Body of pancreas (tissue), 4 donors: ENCODE data around the gene KCNG4. TPM values are rescaled to one million over a fixed set of nuclear protein-coding genes. Genes with fewer than 3 reads are reported as not detected.

Experiments
- ATAC-seq: fragments of 150-250 bp; one replicate; pipeline ENCODE4 v1.9.1; 2016
- DNase-seq, 4 donors: peaks; one replicate each; pipeline ENCODE4 v3.0.0-alpha.2; 2019
- H3K27ac ChIP-seq, 4 donors: fragments of 200-600 bp; sonication (generic); 1 replicate in 3 of 4; 2 replicates in 1 of 4; pipeline versions ENCODE4 v1.5.1 to v1.6.1; 2016 to 2019; ENCODE audit warnings: mild to moderate bottlenecking in 1 of 4, mixed read lengths in 1 of 4, moderate library complexity in 1 of 4
- H3K27me3 ChIP-seq, 2 donors: fragments of 200-600 bp; sonication (generic); one replicate each; pipeline ENCODE4 v1.6.0; 2016; ENCODE audit warnings: mild to moderate bottlenecking in 1 of 2
- H3K36me3 ChIP-seq, 2 donors: fragments of 200-600 bp; sonication (generic); replicated peaks in 1 of 2; 2 replicates each; pipeline ENCODE4 v1.5.1; 2016; ENCODE audit warnings: low read depth in 2 of 2; ENCODE audit not compliant: insufficient read depth in 1 of 2
- H3K4me1 ChIP-seq: fragments of 200-600 bp; sonication (generic); one replicate; pipeline ENCODE4 v1.6.0; 2016
- H3K4me3 ChIP-seq, 2 donors: fragments of 200-600 bp; sonication (generic); 1 replicate in 1 of 2; 2 replicates in 1 of 2; pipeline ENCODE4 v1.5.1; 2016 to 2019
- H3K9me3 ChIP-seq, 3 donors: fragments of 200-600 bp; sonication (generic); 1 replicate in 2 of 3; 2 replicates in 1 of 3; pipeline ENCODE4 v1.5.1; 2016
- POLR2A ChIP-seq, 3 donors: fragments of 450-650 bp; IDR thresholded peaks; one replicate each; pipeline ENCODE4 v1.6.1; 2016; ENCODE audit warnings: antibody characterized with exemption in 3 of 3, mild to moderate bottlenecking in 2 of 3
- WGBS, 2 donors: methylation state at CpG; one replicate each; pipeline ENCODE4 v1.1.5; 2017; 5-methylcytosine and 5-hydroxymethylcytosine counted together
- intact Hi-C: fragments of 100-400 bp; cut with DNase I; formaldehyde crosslinking; loops from one replicate; pipeline ENCODE4 v1.15.1; 2023
- total RNA-seq, 2 donors: library from RNA; depleted of rRNA; stranded (reverse); fragments of >200 nt; gene quantifications; one replicate each; pipeline ENCODE4 v1.1.0, GENCODE V29; 2016
- TF ChIP-seq, protein P1 (sequence below), 7 experiments: fragments of 450-650 bp in 4 of 7; fragments of 200-600 bp in 3 of 7; sonication (generic) in 3 of 7; IDR thresholded peaks; one replicate each; pipeline ENCODE4 v1.5.1; 2016 to 2019; ENCODE audit warnings: antibody characterized with exemption in 7 of 7

Gene KCNG4
- total RNA-seq, 2 donors from 2014 or later: not detected

DNA sequence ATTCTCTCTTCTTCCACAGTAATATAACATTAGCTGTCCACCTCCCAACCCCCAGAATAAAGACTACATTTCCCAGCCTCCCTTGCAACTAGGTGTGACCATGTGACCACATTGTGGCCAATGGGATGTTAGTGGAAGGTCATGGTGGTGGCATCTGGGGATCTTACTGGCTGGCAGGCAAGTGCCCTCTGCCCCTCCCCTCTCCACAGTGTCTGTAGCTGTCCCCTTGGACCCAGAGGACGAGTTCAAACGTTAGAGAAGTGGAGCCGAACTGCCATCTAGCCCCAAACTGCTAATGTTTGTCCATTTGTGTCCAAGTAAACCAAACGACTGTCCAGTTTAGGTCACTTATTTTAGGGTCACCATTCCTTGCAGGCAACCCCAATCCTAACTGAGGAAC lies 26.6 kb upstream of the KCNG4 start:
- H3K4me1 ChIP-seq: no peaks in the 10 kb centered on the region
- no peaks in the 10 kb centered on the region for H3K36me3 ChIP-seq
- peak in 2 of 4 donors; percentile 25 to 37 for DNase-seq
- intact Hi-C loops: no loop called here
- H3K9me3 ChIP-seq: no peaks in the 10 kb centered on the region
- peaks cover 0 to 9% of the 10 kb centered on the region in 2 donors for H3K27me3 ChIP-seq
- H3K4me3 ChIP-seq: no peak overlapping the region
- 20 to 29% methylated on average over 4 of the region's 4 CpGs for WGBS, 2 donors
- ATAC-seq: peak; percentile 42
- TF ChIP-seq, protein P1, sequence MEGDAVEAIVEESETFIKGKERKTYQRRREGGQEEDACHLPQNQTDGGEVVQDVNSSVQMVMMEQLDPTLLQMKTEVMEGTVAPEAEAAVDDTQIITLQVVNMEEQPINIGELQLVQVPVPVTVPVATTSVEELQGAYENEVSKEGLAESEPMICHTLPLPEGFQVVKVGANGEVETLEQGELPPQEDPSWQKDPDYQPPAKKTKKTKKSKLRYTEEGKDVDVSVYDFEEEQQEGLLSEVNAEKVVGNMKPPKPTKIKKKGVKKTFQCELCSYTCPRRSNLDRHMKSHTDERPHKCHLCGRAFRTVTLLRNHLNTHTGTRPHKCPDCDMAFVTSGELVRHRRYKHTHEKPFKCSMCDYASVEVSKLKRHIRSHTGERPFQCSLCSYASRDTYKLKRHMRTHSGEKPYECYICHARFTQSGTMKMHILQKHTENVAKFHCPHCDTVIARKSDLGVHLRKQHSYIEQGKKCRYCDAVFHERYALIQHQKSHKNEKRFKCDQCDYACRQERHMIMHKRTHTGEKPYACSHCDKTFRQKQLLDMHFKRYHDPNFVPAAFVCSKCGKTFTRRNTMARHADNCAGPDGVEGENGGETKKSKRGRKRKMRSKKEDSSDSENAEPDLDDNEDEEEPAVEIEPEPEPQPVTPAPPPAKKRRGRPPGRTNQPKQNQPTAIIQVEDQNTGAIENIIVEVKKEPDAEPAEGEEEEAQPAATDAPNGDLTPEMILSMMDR (IDR thresholded peaks at IDR 0.05): no peak
- no peak for TF ChIP-seq POLR2A (IDR thresholded peaks at IDR 0.05)
- no peak overlapping the region for H3K27ac ChIP-seq

DNA sequence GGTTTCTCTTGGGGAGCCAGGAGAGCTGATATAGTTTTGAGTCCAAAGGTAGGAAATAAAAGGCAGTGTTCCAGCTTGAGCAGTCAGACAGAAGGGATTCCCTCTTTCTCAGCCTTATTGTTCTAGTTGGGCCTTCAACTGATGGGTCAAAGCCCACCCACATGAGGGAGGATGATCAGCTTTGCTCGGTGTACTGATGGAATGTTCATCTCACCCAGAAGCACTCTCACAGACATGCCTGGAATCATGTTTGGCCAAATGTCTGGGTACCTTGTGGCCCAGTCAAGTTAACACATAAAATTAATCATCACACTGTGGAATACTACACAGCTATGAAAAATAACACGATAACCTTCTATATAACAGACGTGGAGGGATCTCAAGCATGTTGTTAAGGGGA lies 23.1 kb upstream of the KCNG4 start:
- WGBS, 2 donors: 96 to 98% methylated on average over 3 of the region's 3 CpGs
- intact Hi-C loops: no loop called here
- no peak for TF ChIP-seq POLR2A (IDR thresholded peaks at IDR 0.05)
- TF ChIP-seq, protein P1 (IDR thresholded peaks at IDR 0.05): no peak

DNA sequence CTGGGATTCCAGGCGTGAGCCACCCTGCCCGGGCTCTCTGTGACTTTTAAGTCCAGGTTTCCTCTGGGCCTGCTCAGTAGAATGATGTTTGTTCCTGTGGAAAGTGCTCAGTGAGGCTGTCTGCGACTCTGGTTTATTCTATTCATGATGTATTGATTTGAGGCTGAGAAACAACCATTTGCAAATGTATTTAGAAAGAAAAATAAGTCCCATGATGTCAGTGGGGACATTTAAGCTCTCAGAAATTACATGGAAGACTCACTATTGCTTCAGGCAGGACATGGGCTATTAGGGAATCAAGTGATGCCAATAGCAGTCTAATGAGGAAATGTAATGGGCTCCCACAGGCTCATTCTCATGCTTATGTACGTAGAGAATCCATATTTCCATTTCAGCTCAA lies 22.2 kb upstream of the KCNG4 start:
- WGBS, 2 donors: 54 to 56% methylated on average over 4 of the region's 4 CpGs
- Histone ChIP-seq H3K36me3 (no peaks in the 10 kb centered on the region), H3K27me3 (peaks cover 0 to 6% of the 10 kb centered on the region in 2 donors), H3K9me3 (no peaks in the 10 kb centered on the region), H3K4me3 (no peak overlapping the region), H3K4me1 (no peaks in the 10 kb centered on the region), H3K27ac (no peak overlapping the region)
- no peak for TF ChIP-seq POLR2A (IDR thresholded peaks at IDR 0.05)
- TF ChIP-seq, protein P1 (IDR thresholded peaks at IDR 0.05): no peak
- no peak for ATAC-seq
- intact Hi-C loops: no loop called here
- no peak for DNase-seq

More for the DNA sequence above, 23.1 kb upstream of the KCNG4 start:
- Histone ChIP-seq H3K9me3 (no peaks in the 10 kb centered on the region), H3K4me1 (no peaks in the 10 kb centered on the region), H3K36me3 (no peaks in the 10 kb centered on the region), H3K4me3 (no peak overlapping the region), H3K27me3 (peaks cover 0 to 9% of the 10 kb centered on the region in 2 donors), H3K27ac (no peak overlapping the region)
- ATAC-seq (no peak), DNase-seq (no peak)

DNA sequence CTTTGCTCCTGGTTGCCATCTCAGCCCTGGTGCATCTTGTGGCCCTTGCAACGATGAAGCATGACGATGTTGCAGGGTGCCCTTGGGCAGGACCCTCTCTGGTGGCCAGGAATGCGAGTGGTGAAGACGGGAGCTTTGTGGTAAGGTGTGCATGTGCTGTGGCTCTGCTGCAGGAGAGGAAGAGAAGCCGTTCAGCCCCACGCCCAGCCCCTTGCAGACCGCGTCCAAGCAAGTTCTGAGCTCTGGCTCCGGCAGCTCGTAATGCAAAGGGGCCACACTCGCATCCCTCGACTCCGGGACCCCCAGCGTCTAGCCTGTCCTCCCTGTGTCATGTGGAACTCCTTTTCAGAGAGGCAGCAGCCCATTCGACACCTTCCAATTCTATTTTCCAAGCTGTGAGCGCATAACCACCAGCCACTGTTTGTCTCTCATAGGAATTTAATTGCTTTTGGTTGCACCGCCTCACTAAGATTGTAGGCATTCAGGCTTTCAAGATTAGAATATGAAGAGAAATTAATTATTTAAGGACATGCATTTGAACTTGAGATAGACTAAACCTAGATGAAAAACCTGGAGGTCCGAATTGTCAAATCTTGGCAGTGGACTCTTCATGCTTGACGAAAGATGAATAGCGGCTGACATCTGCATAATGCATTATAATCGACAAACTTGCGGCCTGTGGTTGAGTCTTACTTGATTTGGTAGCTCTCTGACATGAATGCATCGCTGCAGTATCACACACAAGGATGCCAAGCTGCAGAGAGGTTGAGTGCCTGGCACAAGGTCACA lies 21.1 kb upstream of the KCNG4 start:
- ATAC-seq: no peak
- no peaks in the 10 kb centered on the region for H3K9me3 ChIP-seq
- WGBS, 2 donors: 67 to 69% methylated on average over 12 to 23 of the region's 23 CpGs

More for the DNA sequence above, 21.1 kb upstream of the KCNG4 start:
- Histone ChIP-seq H3K4me3 (no peak overlapping the region), H3K27ac (no peak overlapping the region), H3K27me3 (no peaks in the 10 kb centered on the region), H3K4me1 (no peaks in the 10 kb centered on the region), H3K36me3 (no peaks in the 10 kb centered on the region)
- TF ChIP-seq, protein P1 (IDR thresholded peaks at IDR 0.05): no peak
- TF ChIP-seq POLR2A (IDR thresholded peaks at IDR 0.05): no peak
- intact Hi-C loops: no loop called here
- DNase-seq: no peak
